GM23338 (cell line): ENCODE data around the gene CCNY. TPM values are rescaled to one million over a fixed set of nuclear protein-coding genes. Genes with fewer than 3 reads are reported as not detected.
A peak's percentile ranks its signal among the peaks of the same experiment; 100 is the strongest.

ENCODE experiments used
- ATAC-seq: fragments of 200-7000 bp; cut with Tn5 transposase; 3 replicates; pipeline ENCODE4 v1.9.1; 2020
- DNase-seq: peaks from one replicate; pipeline ENCODE4 v3.0.0-alpha.2; 2015; ENCODE audit warnings: low spot score
- H2AFZ ChIP-seq: fragments of 200-600 bp; sonication (generic); 2 replicates; pipeline ENCODE4 v1.8.0; 2016; ENCODE audit warnings: antibody characterized with exemption, mild to moderate bottlenecking, moderate library complexity
- H3F3A ChIP-seq: fragments of 200-600 bp; sonication (generic); replicated peaks from 2 replicates; pipeline ENCODE4 v1.8.0; 2017; ENCODE audit warnings: antibody characterized with exemption, mixed run types, low read depth
- H3K27ac ChIP-seq: fragments of 200-600 bp; sonication (generic); 2 replicates; pipeline ENCODE4 v1.6.1; 2016; ENCODE audit warnings: low read depth
- H3K27me3 ChIP-seq: fragments of 200-600 bp; sonication (generic); 2 replicates; pipeline ENCODE4 v1.8.0; 2016; ENCODE audit warnings: mild to moderate bottlenecking, mixed run types, moderate library complexity; ENCODE audit not compliant: insufficient read depth
- H3K36me3 ChIP-seq: fragments of 200-600 bp; sonication (generic); 2 replicates; pipeline ENCODE4 v1.8.0; 2016; ENCODE audit warnings: mild to moderate bottlenecking; ENCODE audit not compliant: insufficient read depth
- H3K4me1 ChIP-seq: fragments of 200-600 bp; sonication (generic); 2 replicates; pipeline ENCODE4 v1.8.0; 2016; ENCODE audit warnings: mild to moderate bottlenecking, moderate library complexity; ENCODE audit not compliant: insufficient read depth
- H3K4me2 ChIP-seq: fragments of 200-600 bp; sonication (generic); 2 replicates; pipeline ENCODE4 v1.7.1; 2017; ENCODE audit warnings: mixed run types
- H3K4me3 ChIP-seq: fragments of 200-600 bp; sonication (generic); 2 replicates; pipeline ENCODE4 v1.6.1; 2016; ENCODE audit warnings: mixed run types
- H3K79me2 ChIP-seq: fragments of 200-600 bp; sonication (generic); replicated peaks from 2 replicates; pipeline ENCODE4 v1.8.0; 2017; ENCODE audit warnings: mild to moderate bottlenecking; ENCODE audit not compliant: insufficient read depth
- H3K9me2 ChIP-seq: fragments of 200-600 bp; sonication (generic); 2 replicates; pipeline ENCODE4 v1.8.0; 2017; ENCODE audit not compliant: insufficient read depth
- H4K20me1 ChIP-seq: fragments of 200-600 bp; sonication (generic); replicated peaks from 2 replicates; pipeline ENCODE4 v1.8.0; 2017; ENCODE audit warnings: mild to moderate bottlenecking; ENCODE audit not compliant: insufficient read depth
- H3K27ac Mint-ChIP-seq: 2 replicates; pipeline ENCODE4 v1.8.0; 2020; ENCODE audit warnings: inconsistent platforms, mild to moderate bottlenecking, moderate library complexity, mixed read lengths
- H3K27me3 Mint-ChIP-seq: 3 replicates; pipeline ENCODE4 v1.8.0; 2022; ENCODE audit warnings: low read depth, mild to moderate bottlenecking, moderate library complexity, mixed read lengths, inconsistent platforms; ENCODE audit not compliant: insufficient read depth, poor library complexity
- H3K36me3 Mint-ChIP-seq: 3 replicates; pipeline ENCODE4 v1.8.0; 2021; ENCODE audit warnings: low read depth, mild to moderate bottlenecking, inconsistent platforms, moderate library complexity, mixed read lengths
- H3K4me1 Mint-ChIP-seq: 3 replicates; pipeline ENCODE4 v1.8.0; 2020; ENCODE audit warnings: mild to moderate bottlenecking, inconsistent platforms, mixed read lengths
- H3K4me3 Mint-ChIP-seq: 3 replicates; pipeline ENCODE4 v1.8.0; 2021; ENCODE audit warnings: moderate library complexity, mild to moderate bottlenecking, inconsistent platforms, mixed read lengths
- H3K9me3 Mint-ChIP-seq: 3 replicates; pipeline ENCODE4 v1.8.0; 2020; ENCODE audit warnings: moderate library complexity, mild to moderate bottlenecking, inconsistent platforms, mixed read lengths
- CREB1 ChIP-seq: fragments of 250-450 bp; sonication (Bioruptor Pico); IDR thresholded peaks from 2 replicates; pipeline ENCODE4 v1.5.0; 2020; ENCODE audit warnings: low read depth, mild to moderate bottlenecking, moderate library complexity
- ETS1 ChIP-seq: IDR thresholded peaks from 2 replicates; pipeline ENCODE4 v1.6.1; 2016; ENCODE audit warnings: antibody characterized with exemption
- EZH2 ChIP-seq: fragments of 200-600 bp; sonication (generic); IDR thresholded peaks from one replicate; pipeline ENCODE4 v1.8.0; 2017; ENCODE audit warnings: antibody characterized with exemption, mild to moderate bottlenecking, low read depth; ENCODE audit not compliant: unreplicated experiment
- EZH2phosphoT487 ChIP-seq: fragments of 200-600 bp; sonication (generic); IDR thresholded peaks from one replicate; pipeline ENCODE4 v1.8.1; 2018; ENCODE audit warnings: antibody characterized with exemption; ENCODE audit not compliant: unreplicated experiment
- JUNB ChIP-seq: IDR thresholded peaks from one replicate; pipeline ENCODE4 v1.6.1; 2016; ENCODE audit warnings: antibody characterized with exemption; ENCODE audit not compliant: unreplicated experiment
- NANOG ChIP-seq: IDR thresholded peaks from 2 replicates; pipeline ENCODE4 v1.6.1; 2016; ENCODE audit warnings: antibody characterized with exemption, borderline replicate concordance
- POLR2AphosphoS5 ChIP-seq: IDR thresholded peaks from 2 replicates; pipeline ENCODE4 v1.6.1; 2016; ENCODE audit warnings: antibody characterized with exemption, low read depth
- STAT1 ChIP-seq: IDR thresholded peaks from one replicate; pipeline ENCODE4 v1.6.1; 2016; ENCODE audit warnings: antibody characterized with exemption; ENCODE audit not compliant: unreplicated experiment
- ZNF114 ChIP-seq: fragments of 250-450 bp; sonication (Bioruptor Pico); IDR thresholded peaks from 2 replicates; pipeline ENCODE4 v1.5.0; 2020; ENCODE audit warnings: mild to moderate bottlenecking, moderate library complexity
- ZNF331 ChIP-seq: fragments of 250-450 bp; sonication (Bioruptor Pico); IDR thresholded peaks from 2 replicates; pipeline ENCODE4 v1.5.0; 2020; ENCODE audit warnings: low read depth, mild to moderate bottlenecking, moderate library complexity
- ZNF462 ChIP-seq: fragments of 250-450 bp; sonication (Bioruptor Pico); IDR thresholded peaks from 2 replicates; pipeline ENCODE4 v1.5.0; 2020; ENCODE audit warnings: mild to moderate bottlenecking, moderate library complexity
- polyA plus RNA-seq: library from polyadenylated mRNA; unstranded; fragments of >200 nt; fragmentation: Nextera tagmentation; extraction: Ambion mirVana; gene quantifications from 2 replicates; pipeline ENCODE4 v1.2.1, GENCODE V29; 2016
- total RNA-seq: library from RNA; depleted of rRNA; stranded (reverse); fragments of >200 nt; shearing (Covaris generic); gene quantifications from 2 replicates; pipeline ENCODE4 v1.2.3, GENCODE V29; 2014

CCNY gene
- total and polyA plus RNA-seq, 2 experiments from 2014 or later, result 14.2 to 29.0 TPM

GRCh38 chr10:35396560-35397434, 60.5 kb downstream of the CCNY start:
- Histone ChIP-seq H3K9me2 (no peaks in the 10 kb centered on the region), H3K27ac (no peak overlapping the region), H3K4me3 (no peak overlapping the region), H3K4me1 (peaks cover 85% of the 10 kb centered on the region), H3K27me3 (no peaks in the 10 kb centered on the region), H3K36me3 (no peaks in the 10 kb centered on the region), H3K4me2 (peak overlapping the region; percentile 24; the same call in 1 of the 2 replicates), H4K20me1 (peaks cover 16% of the 10 kb centered on the region), H2AFZ (no peak overlapping the region), H3F3A (0 out of 2 replicates have a peak, but pooled peaks cover 2% of the 10 kb centered on the region), H3K79me2 (peaks cover 87% of the 10 kb centered on the region)
- ATAC-seq (peak; percentile 13; the same call in 2 of the 3 replicates), DNase-seq (no peak)
- Mint-ChIP-seq H3K27me3 (peaks cover 5% of the 10 kb centered on the region), H3K4me3 (no peak overlapping the region), H3K4me1 (peaks cover 84% of the 10 kb centered on the region), H3K27ac (peak overlapping the region; percentile 83; the same call in 1 of the 2 replicates), H3K36me3 (peaks cover 5% of the 10 kb centered on the region), H3K9me3 (peaks cover 7% of the 10 kb centered on the region)
- no peak for TF ChIP-seq ETS1
- no peak for TF ChIP-seq STAT1
- TF ChIP-seq NANOG, result no peak
- no peak for TF ChIP-seq ZNF331 (CRISPR knock-in tag)

- Histone ChIP-seq H3K27ac (no peak overlapping the region), H3K27me3 (no peaks in the 10 kb centered on the region), H4K20me1 (peaks cover 16% of the 10 kb centered on the region), H3K36me3 (no peaks in the 10 kb centered on the region), H3K4me1 (peaks cover 75% of the 10 kb centered on the region), H3K4me3 (no peak overlapping the region), H3K4me2 (no peak overlapping the region), H3K9me2 (no peaks in the 10 kb centered on the region), H3K79me2 (peaks cover 87% of the 10 kb centered on the region), H3F3A (0 out of 2 replicates have a peak, but pooled peaks cover 1% of the 10 kb centered on the region), H2AFZ (no peak overlapping the region)
- Mint-ChIP-seq H3K9me3 (no peaks in the 10 kb centered on the region; the same call in 2 of the 3 replicates), H3K36me3 (no peaks in the 10 kb centered on the region), H3K4me1 (peaks cover 75% of the 10 kb centered on the region), H3K27ac (no peak overlapping the region), H3K4me3 (no peak overlapping the region), H3K27me3 (peaks cover 2% of the 10 kb centered on the region)
- no peak for DNase-seq
- no peak for ATAC-seq
- no peak for TF ChIP-seq ZNF331 (CRISPR knock-in tag)
- no peak for TF ChIP-seq CREB1 (CRISPR knock-in tag)
- TF ChIP-seq ETS1, result no peak
- no peak for TF ChIP-seq POLR2AphosphoS5
- no peak for TF ChIP-seq ZNF114
- no peak for TF ChIP-seq EZH2phosphoT487
- TF ChIP-seq EZH2, result no peak
- TF ChIP-seq ZNF462 (CRISPR knock-in tag), result no peak
- TF ChIP-seq NANOG, result no peak
- TF ChIP-seq JUNB, result no peak
These were observed 61.6 kb downstream of the CCNY start for GRCh38 chr10:35397953-35398352.
